CD4-positive, alpha-beta T cell treated with Interferon alpha-2 for 1 hour (primary cell): ENCODE data around the gene FNTB.
A peak's percentile ranks its signal among the peaks of the same experiment; 100 is the strongest.

ENCODE experiments used
- DNase-seq, 2 donors: peaks; one replicate each; pipeline ENCODE4 v3.0.0-alpha.2; 2020 to 2022

Gene FNTB

GRCh38 chr14:64986648-64987437 lies at the start of gene FNTB:
Gene FNTB, plus strand, starts transcription at chr14:64986895. Its CDS starts 59 bp downstream, at chr14:64986954.
- peak; percentile 93 to 95 for DNase-seq

- DNase-seq: no peak
Observed at GRCh38 chr14:64937171-64937820, 49.4 kb upstream of the FNTB start.

GRCh38 chr14:64937821-64938193 lies 48.9 kb upstream of the FNTB start:
- no peak for DNase-seq

- no peak for DNase-seq
Observed at GRCh38 chr14:64938972-64939816, 47.5 kb upstream of the FNTB start.

GRCh38 chr14:64939817-64940190 lies 46.9 kb upstream of the FNTB start:
- no peak for DNase-seq

- DNase-seq: no peak
Observed at GRCh38 chr14:64940336-64940910, 46.3 kb upstream of the FNTB start.

- no peak for DNase-seq
Observed at GRCh38 chr14:64942531-64943111, 44.1 kb upstream of the FNTB start, which contains the start of gene GPX2. Gene GPX2, minus strand, starts transcription at chr14:64942745. Its CDS starts 19 bp downstream, at chr14:64942726.

- DNase-seq: no peak
Observed at GRCh38 chr14:64943556-64943955, 43.1 kb upstream of the FNTB start.

- DNase-seq: no peak
Observed at GRCh38 chr14:64944041-64944440, 42.7 kb upstream of the FNTB start.

GRCh38 chr14:64944861-64945260 lies 41.8 kb upstream of the FNTB start:
- no peak for DNase-seq

- DNase-seq: no peak
Observed at GRCh38 chr14:64945431-64946178, 41.1 kb upstream of the FNTB start.

- DNase-seq: no peak
Observed at GRCh38 chr14:64946310-64947045, 40.2 kb upstream of the FNTB start.

- DNase-seq: no peak
Observed at GRCh38 chr14:64947710-64948611, 38.7 kb upstream of the FNTB start.

- DNase-seq: no peak
Observed at GRCh38 chr14:64948612-64949210, 38.0 kb upstream of the FNTB start.

GRCh38 chr14:64950889-64951288 lies 35.8 kb upstream of the FNTB start:
- DNase-seq: no peak

- DNase-seq: no peak
Observed at GRCh38 chr14:64951291-64951690, 35.4 kb upstream of the FNTB start.

- no peak for DNase-seq
Observed at GRCh38 chr14:64951724-64952123, 35.0 kb upstream of the FNTB start.

GRCh38 chr14:64952598-64953309 lies 33.9 kb upstream of the FNTB start:
- DNase-seq: no peak

- no peak for DNase-seq
Observed at GRCh38 chr14:64953310-64953654, 33.4 kb upstream of the FNTB start.
